CD4-positive, alpha-beta T cell (primary cell): ENCODE data around the gene TIMM8B. TPM values are rescaled to one million over a fixed set of nuclear protein-coding genes. Genes with fewer than 3 reads are reported as not detected.

ENCODE experiments used
- ATAC-seq: fragments of 200-7000 bp; cut with Tn5 transposase; one replicate; pipeline ENCODE4 v1.10.0; 2022; ENCODE audit warnings: mild to moderate bottlenecking; ENCODE audit not compliant: poor library complexity
- CTCF ChIA-PET: fragments of 350-600 bp; sonication (Branson Sonifier 250); formaldehyde crosslinking; loops from one replicate; lab custom pipeline; 2021; ENCODE audit warnings: antibody characterized with exemption, inconsistent platforms; lab: Charles Lee
- POLR2A ChIA-PET: fragments of 350-600 bp; sonication (Branson Sonifier 250); formaldehyde crosslinking; loops from one replicate; lab custom pipeline; 2021; ENCODE audit warnings: antibody characterized with exemption, inconsistent platforms; lab: Charles Lee
- DNase-seq, 14 experiments: peaks; one replicate each; pipeline ENCODE4 v3.0.0-alpha.2; 2013 to 2020; ENCODE audit warnings: mixed read lengths in 2 of 14
- H3K27ac ChIP-seq, 2 donors: one replicate each; pipeline versions ENCODE4 v1.5.1 to v1.7.0; 2013; ENCODE audit warnings: low read length in 2 of 2, low read depth in 1 of 2, mild to moderate bottlenecking in 1 of 2
- H3K27me3 ChIP-seq, 2 experiments: 1 replicate in 1 of 2; 2 replicates in 1 of 2; pipeline versions ENCODE4 v1.6.1 to v1.7.0; 2013; ENCODE audit warnings: low read length in 2 of 2, control low read depth in 1 of 2, mild to moderate bottlenecking in 1 of 2, moderate library complexity in 1 of 2; ENCODE audit not compliant: insufficient read depth in 2 of 2, control insufficient read depth in 1 of 2
- H3K36me3 ChIP-seq: one replicate; pipeline ENCODE4 v1.6.1; 2013; ENCODE audit warnings: low read length, control low read depth; ENCODE audit not compliant: insufficient read depth
- H3K4me1 ChIP-seq: one replicate; pipeline ENCODE4 v1.6.1; 2013; ENCODE audit warnings: low read length, control low read depth; ENCODE audit not compliant: insufficient read depth
- H3K4me3 ChIP-seq: one replicate; pipeline ENCODE4 v1.5.1; 2013; ENCODE audit warnings: mild to moderate bottlenecking, low read length, moderate library complexity
- H3K9me3 ChIP-seq, 2 experiments: 1 replicate in 1 of 2; 2 replicates in 1 of 2; pipeline versions ENCODE4 v1.6.1 to v1.7.0; 2013; ENCODE audit warnings: low read length in 2 of 2, mild to moderate bottlenecking in 2 of 2, control low read depth in 1 of 2, moderate library complexity in 1 of 2; ENCODE audit not compliant: control insufficient read depth in 1 of 2, insufficient read depth in 1 of 2
- H3K27ac Mint-ChIP-seq: one replicate; pipeline ENCODE4 v1.8.0; 2020; ENCODE audit warnings: mixed read lengths
- H3K27me3 Mint-ChIP-seq: one replicate; pipeline ENCODE4 v1.8.0; 2021; ENCODE audit warnings: mixed read lengths
- H3K36me3 Mint-ChIP-seq: one replicate; pipeline ENCODE4 v1.8.0; 2021; ENCODE audit warnings: low read depth, mixed read lengths
- H3K4me1 Mint-ChIP-seq: one replicate; pipeline ENCODE4 v1.8.0; 2021; ENCODE audit warnings: low read depth, mixed read lengths
- H3K4me3 Mint-ChIP-seq: one replicate; pipeline ENCODE4 v1.8.0; 2020; ENCODE audit warnings: mild to moderate bottlenecking, mixed read lengths
- H3K9me3 Mint-ChIP-seq: one replicate; pipeline ENCODE4 v1.8.0; 2020; ENCODE audit warnings: mixed read lengths
- CTCF ChIP-seq: fragments of 200-600 bp; IDR thresholded peaks from one replicate; pipeline ENCODE4 v1.8.0; 2022; ENCODE audit warnings: antibody characterized with exemption, mild to moderate bottlenecking
- intact Hi-C, 2 experiments: fragments of 100-400 bp; cut with DNase I in 1 of 2; cut with micrococcal nuclease in 1 of 2; formaldehyde crosslinking; loops; one replicate each; pipeline versions ENCODE4 v1.15.1 to v1.9.0; 2023 to 2025; cut with DNase I, micrococcal nuclease
- total RNA-seq, 174 experiments: library from RNA in 2 of 174; stranded (reverse) in 2 of 174; gene quantifications; one replicate each; pipeline ENCODE4 v1.2.3 and lab custom pipeline; 2021 to 2026

TIMM8B gene
- total RNA-seq, 2 experiments from 2014 or later: 9.1 to 10.5 TPM

GRCh38 chr11:112073941-112074811 lies 12.4 kb downstream of the TIMM8B start, which contains the start of the genes NKAPD1 and PIH1D2:
TSS of gene NKAPD1 (plus strand) at chr11:112074299. CDS start at chr11:112075575, 1,276 bp downstream.
TSS of gene PIH1D2 (minus strand) at chr11:112074017. CDS start at chr11:112073174, 843 bp downstream.
- peaks cover 27% of the 10 kb centered on the region for H3K27me3 Mint-ChIP-seq
- intact Hi-C loops: loop anchor here (1.0 to 10.0 kb wide), 7 partner anchors 12 to 1701 kb away; partner anchors contain the start of genes CFAP68 (in 2 of the 2), DLAT (in 2 of the 2), FDXACB1 (in 2 of the 2) and SDHD (in 2 of the 2)
- H3K4me3 ChIP-seq: peak within 1 kb of the TSS; percentile 80

GRCh38 chr11:112062923-112063322 lies 23.6 kb downstream of the TIMM8B start:
- no peaks in the 10 kb centered on the region for H3K9me3 Mint-ChIP-seq
- no peak overlapping the region for H3K27ac Mint-ChIP-seq
- peaks cover 30% of the 10 kb centered on the region for H3K36me3 ChIP-seq
- H3K27me3 ChIP-seq: no peaks in the 10 kb centered on the region
- peaks cover under 1% of the 10 kb centered on the region for H3K27me3 Mint-ChIP-seq
- POLR2A ChIA-PET: no interaction called here
- H3K4me3 ChIP-seq: no peak overlapping the region
- DNase-seq: no peak
- intact Hi-C loops: no loop called here
- TF ChIP-seq CTCF: no peak
- no peaks in the 10 kb centered on the region for H3K4me1 ChIP-seq
- no peak for ATAC-seq
- CTCF ChIA-PET: no interaction called here
- peaks cover 39% of the 10 kb centered on the region for H3K36me3 Mint-ChIP-seq
- H3K4me3 Mint-ChIP-seq: no peak overlapping the region
- H3K4me1 Mint-ChIP-seq: no peaks in the 10 kb centered on the region
- H3K9me3 ChIP-seq: no peaks in the 10 kb centered on the region
- H3K27ac ChIP-seq: no peak overlapping the region

More at GRCh38 chr11:112073941-112074811, 12.4 kb downstream of the TIMM8B start, which contains the start of the genes NKAPD1 and PIH1D2:
- Mint-ChIP-seq H3K4me1 (peaks cover 36% of the 10 kb centered on the region), H3K9me3 (no peaks in the 10 kb centered on the region), H3K27ac (peak within 1 kb of the TSS; percentile 78), H3K4me3 (peak within 1 kb of the TSS; percentile 97), H3K36me3 (peaks cover 42% of the 10 kb centered on the region)
- Histone ChIP-seq H3K4me1 (peaks cover 13% of the 10 kb centered on the region), H3K27ac (peak within 1 kb of the TSS; percentile 70 to 73), H3K27me3 (no peaks in the 10 kb centered on the region), H3K9me3 (no peaks in the 10 kb centered on the region), H3K36me3 (peaks cover 28% of the 10 kb centered on the region)
- DNase-seq: peak; percentile 65 to 92 (median 74)
- no peak for TF ChIP-seq CTCF
- POLR2A ChIA-PET: interaction anchor here (0.7 to 5.1 kb wide), 3 partner anchors 10 to 13 kb away, joined by 3 to 36 read pairs (median 3); partner anchors contain the start of genes SDHD and TIMM8B
- ATAC-seq: peak; percentile 87
- CTCF ChIA-PET: interaction anchor here (1.1 kb wide), 2 partner anchors 13 to 142 kb away, joined by 3 to 4 read pairs; partner anchors contain the start of genes SDHD and TIMM8B

GRCh38 chr11:112058103-112058502 lies 28.5 kb downstream of the TIMM8B start:
- Mint-ChIP-seq H3K4me3 (no peak overlapping the region), H3K27me3 (no peaks in the 10 kb centered on the region), H3K4me1 (no peaks in the 10 kb centered on the region), H3K27ac (no peak overlapping the region), H3K9me3 (no peaks in the 10 kb centered on the region), H3K36me3 (peaks cover 73% of the 10 kb centered on the region)
- no peaks in the 10 kb centered on the region for H3K4me1 ChIP-seq
- CTCF ChIA-PET: no interaction called here
- H3K27me3 ChIP-seq: no peaks in the 10 kb centered on the region
- H3K9me3 ChIP-seq: no peaks in the 10 kb centered on the region
- H3K36me3 ChIP-seq: peaks cover 59% of the 10 kb centered on the region
- intact Hi-C loops: no loop called here
- TF ChIP-seq CTCF: no peak
- POLR2A ChIA-PET: no interaction called here
- H3K27ac ChIP-seq: no peak overlapping the region
- no peak for ATAC-seq
- H3K4me3 ChIP-seq: no peak overlapping the region
- DNase-seq: no peak
